Measurements from ENCODE around the gene CDC14A.
"Not testable (repeated sequence)": the region's sequence is repeated elsewhere in the genome, so short reads cannot be mapped to it uniquely, and the experiment has no call there.

GRCh38 chr1:100405902-100406301, 53.6 kb downstream of the CDC14A start:
- TF ChIP-seq POLR2A, CTCF (IDR thresholded peaks at IDR 0.05): not testable (repeated sequence)

Data from heart left ventricle (tissue), 13 donors.